HS-5 (cell line): Measurements from ENCODE around the gene GRID2IP.
"Not testable (repeated sequence)": the region's sequence is repeated elsewhere in the genome, so short reads cannot be mapped to it uniquely, and the experiment has no call there.

ENCODE experiments used
- DNase-seq: peaks from one replicate; pipeline ENCODE4 v3.0.0-alpha.2; 2012; ENCODE audit warnings: low read depth

Gene GRID2IP

GRCh38 chr7:6487184-6487545 lies 64.1 kb downstream of the GRID2IP start:
- no peak for DNase-seq

GRCh38 chr7:6486438-6487183 lies 64.7 kb downstream of the GRID2IP start:
- DNase-seq = no peak

GRCh38 chr7:6482743-6483119 lies 68.5 kb downstream of the GRID2IP start:
- DNase-seq = no peak

- no peak for DNase-seq
Observed at GRCh38 chr7:6482307-6482706, 69.0 kb downstream of the GRID2IP start.

- DNase-seq = no peak
Observed at GRCh38 chr7:6481445-6481844, 69.8 kb downstream of the GRID2IP start.

- no peak for DNase-seq
Observed at GRCh38 chr7:6480323-6480660, 71.0 kb downstream of the GRID2IP start.

GRCh38 chr7:6479067-6479466 lies 72.2 kb downstream of the GRID2IP start:
- DNase-seq = no peak

GRCh38 chr7:6478186-6478585 lies 73.1 kb downstream of the GRID2IP start:
- DNase-seq = no peak

GRCh38 chr7:6477318-6477660 lies 74.0 kb downstream of the GRID2IP start:
- no peak for DNase-seq

GRCh38 chr7:6476596-6477317 lies 74.5 kb downstream of the GRID2IP start:
- DNase-seq = no peak

GRCh38 chr7:6475433-6476186 lies 75.7 kb downstream of the GRID2IP start:
- DNase-seq = no peak

GRCh38 chr7:6465862-6466261 lies 85.4 kb downstream of the GRID2IP start:
- DNase-seq = no peak

GRCh38 chr7:6463609-6464008 lies 87.7 kb downstream of the GRID2IP start:
- not testable (repeated sequence) for DNase-seq

GRCh38 chr7:6461946-6462550 lies 89.2 kb downstream of the GRID2IP start:
- DNase-seq = no peak

- no peak for DNase-seq
Observed at GRCh38 chr7:6460990-6461584, 90.2 kb downstream of the GRID2IP start.

- no peak for DNase-seq
Observed at GRCh38 chr7:6460303-6460702, 91.0 kb downstream of the GRID2IP start.

- not testable (repeated sequence) for DNase-seq
Observed at GRCh38 chr7:6458676-6459075, 92.6 kb downstream of the GRID2IP start.

- peak; percentile 99 for DNase-seq
Observed at GRCh38 chr7:6453734-6454133, 97.5 kb downstream of the GRID2IP start.

- DNase-seq = no peak
Observed at GRCh38 chr7:6451224-6451705, 100.0 kb downstream of the GRID2IP start.

GRCh38 chr7:6450591-6450990 lies 100.7 kb downstream of the GRID2IP start:
- DNase-seq = not testable (repeated sequence)

GRCh38 chr7:6449884-6450283 lies 101.4 kb downstream of the GRID2IP start:
- DNase-seq = not testable (repeated sequence)

GRCh38 chr7:6448943-6449543 lies 102.2 kb downstream of the GRID2IP start:
- DNase-seq = no peak
